Activated T-cell treated with anti-CD3 and anti-CD28 coated beads for 4 hours (primary cell): ENCODE measurements around the gene IGSF23.

Source experiments
- DNase-seq: peaks from one replicate; pipeline ENCODE4 v3.0.0-alpha.2; 2020

The IGSF23 gene, protein sequence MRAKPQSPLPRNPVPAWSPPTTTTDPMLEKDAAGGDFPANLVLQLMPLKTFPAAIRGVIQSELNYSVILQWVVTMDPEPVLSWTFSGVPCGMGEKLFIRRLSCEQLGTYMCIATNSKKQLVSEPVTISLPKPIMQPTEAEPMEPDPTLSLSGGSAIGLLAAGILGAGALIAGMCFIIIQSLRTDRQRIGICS

DNA sequence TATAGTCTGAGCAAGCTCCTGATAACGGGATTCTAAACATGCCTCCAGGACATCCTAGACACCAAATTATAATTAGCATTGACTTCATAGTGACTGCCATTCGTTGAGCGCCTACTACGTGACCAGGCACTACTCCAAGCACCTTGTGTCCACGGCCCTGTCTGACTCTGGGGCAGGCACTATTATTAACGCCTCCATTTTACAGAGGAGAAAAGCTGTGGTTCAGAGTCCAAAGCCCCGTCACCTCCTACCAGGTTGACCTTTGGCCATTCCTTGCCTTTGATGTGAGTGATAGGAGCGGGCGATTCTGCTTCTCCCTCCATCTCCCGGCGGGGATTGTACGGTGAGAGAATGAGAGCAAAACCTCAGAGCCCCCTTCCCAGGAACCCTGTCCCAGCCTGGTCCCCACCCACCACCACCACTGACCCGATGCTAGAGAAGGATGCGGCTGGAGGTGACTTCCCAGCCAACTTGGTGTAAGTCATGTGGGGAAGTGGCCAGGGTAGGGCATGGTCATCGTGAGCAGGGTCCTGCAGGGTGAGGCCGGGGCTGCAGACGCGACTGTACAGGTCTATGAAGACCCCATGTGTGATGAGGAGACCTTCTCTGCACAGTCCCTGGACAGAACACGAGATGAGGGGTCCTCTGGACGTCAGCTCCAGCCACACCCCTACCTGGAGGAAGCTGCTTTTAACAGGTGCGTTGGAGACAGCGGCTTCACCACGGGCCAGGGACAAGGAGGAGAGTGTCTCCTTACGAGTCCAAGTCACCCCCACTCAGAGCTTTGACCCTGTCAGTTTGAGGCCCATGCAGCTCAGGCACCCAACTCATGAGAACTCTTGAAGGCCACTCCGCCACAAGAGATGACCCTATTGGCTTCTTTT lies at the start of gene IGSF23:
TSS of gene IGSF23 (plus strand) at position 269 of the 884 bp plus-strand sequence. CDS start at position 352, 83 bp downstream.
- no peak for DNase-seq

DNA sequence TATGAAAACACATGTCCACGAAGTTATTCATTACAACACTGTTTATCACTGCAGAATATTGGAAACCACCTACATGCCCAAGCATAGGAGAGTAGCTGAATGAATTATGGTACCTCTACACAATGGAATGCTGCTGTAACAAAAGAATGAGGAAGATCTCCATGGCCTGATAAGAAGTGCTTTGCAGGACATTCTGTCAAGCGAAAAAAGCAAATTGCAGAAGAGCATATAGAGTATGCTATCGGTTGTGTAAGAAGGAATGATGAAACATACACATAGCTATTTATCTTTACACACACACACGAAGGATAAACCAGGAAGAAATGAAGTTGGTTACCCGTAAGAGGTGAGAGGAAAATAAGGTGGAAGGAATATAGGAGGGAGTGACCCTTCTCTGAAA lies 46.4 kb upstream of the IGSF23 start:
- DNase-seq: no peak

DNA sequence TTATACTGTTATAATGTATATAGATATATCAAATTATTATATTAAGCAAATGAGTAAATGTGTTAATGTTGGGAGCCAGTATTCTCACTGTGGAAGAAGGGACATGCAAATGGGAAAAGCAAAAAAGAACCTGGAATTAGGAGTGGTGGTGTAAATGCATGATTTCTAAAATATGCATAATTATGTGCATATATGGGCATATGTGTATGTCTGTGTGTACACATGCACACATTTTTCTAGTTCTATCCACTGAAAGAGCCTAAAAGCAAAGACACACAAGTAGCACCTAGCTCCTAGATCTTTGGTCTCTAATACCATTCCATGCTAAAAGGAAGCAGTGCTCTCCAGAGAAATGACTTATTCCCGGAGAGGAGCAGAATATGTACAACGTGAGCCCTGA lies 45.6 kb upstream of the IGSF23 start:
- DNase-seq: no peak

DNA sequence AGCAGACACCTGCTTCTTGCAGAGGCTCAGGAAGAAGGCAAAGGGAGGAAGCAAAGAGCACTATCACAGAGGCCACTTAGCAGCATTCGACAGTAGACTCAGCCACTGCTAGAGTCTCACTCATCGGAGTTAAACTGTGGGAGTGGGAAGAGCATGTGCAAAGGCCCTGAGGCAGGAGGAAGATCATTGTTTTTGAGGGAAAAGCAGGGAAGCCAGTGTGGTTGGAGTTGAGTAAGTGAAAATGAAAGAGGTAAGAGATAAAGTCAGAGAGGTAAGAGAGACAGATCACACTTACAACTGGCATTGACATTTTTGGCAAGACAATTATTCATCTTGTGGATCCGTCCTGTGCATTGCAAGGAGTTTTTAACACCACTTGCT lies 42.8 kb upstream of the IGSF23 start:
- DNase-seq: no peak

DNA sequence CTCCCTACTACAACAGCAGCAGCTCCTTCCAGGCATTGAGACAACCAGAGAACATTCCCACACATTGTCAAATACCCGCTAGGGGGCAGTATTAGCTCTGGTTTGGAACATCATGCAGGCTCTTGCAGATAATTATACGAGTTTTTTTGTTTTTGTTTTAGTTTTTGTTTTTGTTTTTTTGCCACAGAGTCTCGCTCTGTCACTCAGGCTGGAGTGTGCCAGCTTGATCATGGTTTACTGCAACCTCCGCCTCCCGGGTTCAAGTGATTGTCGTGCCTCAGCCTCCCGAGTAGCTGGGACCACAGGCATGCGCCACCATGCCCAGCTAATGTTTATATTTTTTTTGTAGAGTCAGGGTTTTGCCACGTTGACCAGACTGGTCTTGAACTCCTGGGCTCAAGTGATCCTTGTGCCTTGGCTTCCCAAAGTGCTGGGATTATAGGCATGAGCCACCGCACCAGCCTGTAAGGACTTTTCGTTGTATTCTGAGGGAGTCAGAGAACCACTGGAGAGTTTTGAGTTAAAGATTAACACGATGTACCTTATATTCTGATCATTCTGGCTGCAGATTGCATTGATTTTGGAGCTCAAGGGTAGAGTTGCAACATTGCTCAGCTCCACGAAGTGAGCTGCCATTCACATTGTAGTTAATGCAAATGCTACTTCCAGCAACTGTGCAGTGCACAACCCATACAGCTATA lies 42.2 kb upstream of the IGSF23 start:
- DNase-seq: peak; percentile 38

DNA sequence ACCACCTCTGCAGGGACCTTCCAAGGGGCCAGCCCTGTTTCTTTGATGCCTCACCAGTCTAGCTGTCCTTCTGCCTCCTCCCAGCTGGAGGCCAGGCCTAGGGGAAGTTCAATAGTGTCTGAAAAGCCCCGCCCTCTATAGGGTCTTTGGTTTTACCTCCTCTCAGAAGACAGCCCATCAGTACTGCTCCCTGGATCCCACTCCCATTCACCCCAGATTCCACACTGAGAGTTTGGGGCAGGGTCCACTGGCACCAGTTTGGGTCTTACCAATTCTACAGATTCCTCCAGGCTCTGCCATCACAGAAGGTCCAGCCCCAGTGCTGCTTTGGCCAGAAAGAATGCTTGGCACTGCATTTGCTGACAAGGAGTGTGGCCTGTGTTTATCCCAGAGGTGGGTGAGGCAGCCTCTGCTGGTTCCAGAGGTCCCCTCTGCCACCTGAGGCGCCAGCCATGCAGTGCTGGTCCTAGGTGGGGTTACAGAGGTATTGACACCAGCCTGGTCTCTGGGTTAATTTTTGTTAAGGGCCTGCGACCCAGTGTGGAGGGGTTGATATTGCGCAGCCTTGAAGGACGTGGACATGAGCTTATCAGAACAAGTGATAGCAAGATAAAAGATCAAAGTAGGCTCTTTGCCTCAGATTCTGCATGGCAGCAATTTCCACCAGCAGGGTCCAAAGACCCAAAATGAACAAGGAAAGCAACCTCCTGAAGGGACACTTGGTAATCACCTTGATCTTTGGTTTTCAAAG lies 41.4 kb upstream of the IGSF23 start:
- no peak for DNase-seq

DNA sequence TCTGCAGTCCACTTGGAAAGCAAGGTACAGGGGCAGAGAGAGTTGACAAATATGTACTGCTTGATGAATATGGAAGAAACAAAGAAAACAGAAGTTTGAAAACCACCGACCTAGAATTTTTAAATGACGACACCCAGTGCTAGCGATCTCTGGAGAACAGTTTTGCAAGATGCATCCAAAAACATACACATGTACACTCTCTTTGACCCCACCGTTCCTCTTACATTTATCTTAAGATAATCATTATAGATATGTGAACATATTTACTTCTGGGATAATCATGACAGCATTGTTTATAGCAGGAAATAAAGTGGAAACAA lies 40.8 kb upstream of the IGSF23 start:
- DNase-seq: no peak

DNA sequence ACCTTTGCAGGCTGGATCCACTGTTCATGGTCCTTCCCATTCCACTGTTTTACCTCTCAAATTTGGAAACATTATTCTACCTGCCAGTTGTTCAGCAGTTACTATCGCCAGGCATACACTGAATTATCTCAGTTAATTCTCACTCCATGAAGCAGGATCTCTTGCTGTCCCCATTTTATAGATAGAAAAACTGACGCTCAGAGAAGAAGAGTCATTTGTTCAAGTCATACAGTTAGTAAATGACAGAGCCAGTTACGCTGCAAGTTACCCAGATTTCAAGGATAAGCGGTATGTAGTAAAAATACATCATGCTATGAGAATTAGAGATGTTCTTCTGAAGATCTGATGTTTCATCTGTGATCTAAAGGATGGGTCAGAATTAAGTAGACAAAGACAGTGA lies 40.2 kb upstream of the IGSF23 start:
- DNase-seq: no peak

DNA sequence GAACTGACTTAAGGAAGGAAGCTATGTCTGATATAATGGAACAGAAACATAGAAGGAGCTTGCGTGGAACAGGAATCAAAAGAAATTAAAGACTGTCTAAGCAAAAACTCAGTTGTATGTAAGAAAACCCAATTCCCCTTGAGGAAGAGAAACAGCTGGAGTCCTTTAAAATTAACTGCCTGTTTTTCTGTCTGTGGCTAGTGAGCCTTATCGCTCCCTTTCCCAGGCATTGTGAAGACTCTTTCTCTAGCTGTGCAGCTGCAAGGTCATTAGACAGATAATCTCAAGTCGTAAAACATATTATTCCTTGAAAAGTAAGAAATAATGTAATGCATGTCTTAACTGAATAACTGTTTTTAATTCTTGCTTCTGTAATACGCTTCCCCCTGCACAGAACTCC lies 39.7 kb upstream of the IGSF23 start:
- DNase-seq: no peak

DNA sequence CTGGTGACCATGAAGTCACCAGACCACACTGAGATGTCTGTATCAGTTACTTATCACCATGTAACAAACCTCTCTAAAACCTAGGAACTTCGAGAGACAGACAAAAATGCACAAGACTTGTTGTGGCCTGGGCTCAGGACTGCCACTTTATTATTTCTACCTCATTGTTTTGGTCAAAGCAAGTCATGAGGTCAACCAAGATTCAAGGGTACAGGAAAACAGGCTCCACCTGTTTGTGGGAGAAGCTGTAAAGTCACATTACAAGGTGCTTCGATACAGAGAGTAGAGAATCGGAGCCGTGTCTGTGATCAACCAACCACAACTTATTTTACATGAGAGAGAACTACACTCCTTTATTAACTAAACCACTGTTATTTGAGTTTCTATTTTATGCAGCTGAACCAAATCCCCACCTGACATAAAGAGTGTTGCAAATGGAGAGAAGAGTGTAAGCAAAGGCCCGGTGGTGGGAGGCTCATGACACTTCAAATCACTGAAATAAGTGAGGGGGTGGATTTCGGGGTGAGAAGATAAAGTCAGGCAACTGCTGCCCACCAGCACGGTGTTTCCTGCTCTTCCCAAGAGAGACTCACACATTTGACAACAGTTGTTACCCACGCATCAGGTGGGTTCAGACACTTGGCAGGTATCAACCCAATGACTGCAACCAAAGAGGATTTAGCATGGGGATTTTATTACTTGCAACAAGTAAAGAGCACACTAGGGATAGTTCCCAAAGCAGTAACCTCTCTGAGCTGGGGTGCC lies 39.0 kb upstream of the IGSF23 start:
- no peak for DNase-seq

DNA sequence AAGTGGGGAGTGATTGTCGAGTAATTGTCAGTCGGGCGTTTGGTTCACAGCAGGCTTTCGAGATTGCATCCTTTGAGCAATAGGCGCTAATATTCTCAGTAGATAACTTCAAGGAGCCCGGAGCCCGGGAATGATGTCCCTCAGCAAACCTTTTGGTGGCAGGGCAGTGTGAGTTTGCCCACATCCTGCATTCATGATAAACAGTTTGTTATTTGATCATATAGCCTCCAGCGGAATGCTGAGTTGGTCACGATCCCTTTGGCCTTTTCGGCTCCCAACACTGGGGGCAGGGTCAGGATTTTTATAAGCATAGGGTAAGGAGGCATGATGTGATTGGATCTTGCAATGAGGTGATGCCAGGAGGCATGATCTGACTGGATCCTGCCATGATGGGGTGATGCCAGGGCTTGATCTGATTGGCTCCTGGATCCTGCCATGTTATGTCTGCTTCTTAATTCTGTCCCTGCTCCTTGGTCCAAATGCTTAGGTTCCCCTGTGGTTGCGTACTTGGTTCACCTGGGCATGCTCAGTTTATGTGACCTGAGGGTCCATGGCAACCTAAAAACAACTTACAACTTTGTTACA lies 38.2 kb upstream of the IGSF23 start:
- no peak for DNase-seq

DNA sequence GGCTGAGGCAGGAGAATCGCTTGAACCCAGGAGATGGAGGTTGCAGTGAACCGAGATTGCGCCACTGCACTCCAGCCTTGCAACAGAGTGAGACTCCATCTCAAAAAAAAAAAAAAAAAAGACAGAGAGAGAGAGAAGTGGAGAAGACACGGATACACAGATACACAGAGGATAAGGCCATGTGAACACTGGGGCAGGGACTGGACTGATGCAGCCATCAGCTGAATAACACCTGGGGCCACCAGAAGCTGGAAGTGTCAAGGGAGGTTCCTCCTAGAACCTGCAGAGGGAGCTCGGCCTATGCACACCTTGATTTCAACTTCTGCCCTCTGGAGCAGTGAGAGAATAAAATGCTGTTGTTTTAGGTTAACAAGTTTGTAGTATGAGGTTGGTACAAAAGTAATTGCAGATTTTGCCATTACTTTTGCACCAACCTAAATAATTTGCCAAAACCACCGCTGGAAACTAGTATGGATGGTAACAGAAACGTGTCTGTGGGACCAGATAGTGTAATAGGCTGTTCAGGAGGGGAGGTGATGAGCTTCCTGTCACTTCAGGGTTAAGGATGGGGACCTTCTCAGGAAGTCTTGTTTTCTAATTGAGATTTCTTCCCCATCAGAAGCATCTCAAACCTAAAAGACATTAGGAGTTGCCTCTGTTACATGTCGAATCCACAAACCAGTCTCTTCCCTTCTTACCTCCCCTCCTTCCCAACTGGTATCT lies 36.4 kb upstream of the IGSF23 start:
- no peak for DNase-seq

DNA sequence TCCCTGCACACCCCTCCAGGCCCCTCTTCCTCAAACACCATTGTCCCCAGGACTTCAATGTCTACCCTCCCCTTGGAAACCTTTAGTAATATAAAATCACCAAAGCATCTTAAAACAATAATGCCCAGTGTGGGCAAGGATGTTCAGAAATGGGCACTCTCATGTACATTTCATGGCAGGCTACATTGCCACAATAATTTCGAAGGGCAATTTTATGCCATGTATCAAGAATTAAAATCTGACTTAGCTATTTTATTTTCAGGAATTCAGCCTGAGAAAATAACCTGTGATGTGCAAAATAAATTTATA lies 35.8 kb upstream of the IGSF23 start:
- no peak for DNase-seq

DNA sequence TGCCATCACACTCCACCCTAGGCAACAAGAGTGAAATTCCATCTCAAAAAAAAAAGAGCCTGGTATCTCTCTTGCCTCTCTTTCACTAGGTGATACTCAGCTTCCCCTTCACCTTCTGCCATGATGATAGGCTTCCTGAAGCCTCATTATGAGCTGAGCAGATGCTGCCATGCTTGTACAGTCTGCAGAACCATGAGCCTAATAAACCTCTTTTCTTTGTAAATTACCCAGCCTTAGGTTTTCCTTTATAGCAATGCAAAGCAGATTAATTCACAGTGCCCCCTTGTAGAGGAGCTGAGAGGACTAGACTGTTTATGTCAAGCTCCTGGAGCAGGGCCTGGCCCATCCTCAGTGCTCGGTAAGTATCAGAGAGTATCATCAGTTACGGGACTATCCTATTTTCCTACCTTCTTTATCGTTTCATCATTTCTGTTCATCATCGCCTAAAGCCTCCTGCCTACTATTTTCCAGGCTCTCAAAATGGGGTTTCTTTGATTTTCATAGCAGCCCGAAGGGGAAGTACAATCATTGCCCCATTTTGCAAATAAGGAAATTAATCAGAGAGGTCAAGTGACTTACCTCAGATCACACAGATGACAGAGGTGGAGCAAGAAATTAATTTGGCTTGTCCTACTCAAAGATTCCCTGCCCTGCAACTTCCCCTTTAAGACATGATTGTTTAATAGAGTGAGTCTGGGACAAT lies 33.5 kb upstream of the IGSF23 start:
- DNase-seq: no peak

DNA sequence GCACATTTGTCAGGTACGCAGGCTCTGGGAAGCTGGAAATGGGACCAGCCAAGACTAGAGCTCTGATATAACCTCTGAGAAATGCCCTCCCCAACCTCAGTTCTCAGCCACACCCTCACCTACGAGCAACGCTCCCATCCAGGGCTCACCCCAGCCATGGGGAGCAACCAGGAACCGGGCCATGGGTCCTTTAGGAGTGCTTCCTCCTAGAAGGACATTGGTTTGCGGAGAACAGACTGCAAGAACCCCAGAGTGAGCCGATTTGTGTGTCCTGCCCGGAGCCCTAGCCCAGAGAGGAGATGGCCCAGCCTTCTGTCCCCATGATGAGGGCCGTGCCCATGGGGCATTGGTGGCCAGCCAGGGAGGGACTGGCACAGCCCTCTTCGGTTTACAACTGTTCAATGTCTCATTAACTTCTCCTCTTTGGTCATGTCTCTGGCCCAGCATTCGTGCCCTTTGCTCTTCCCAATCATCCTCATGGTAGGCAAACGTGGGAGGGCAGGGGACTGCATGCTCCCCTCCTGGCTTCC lies 32.9 kb upstream of the IGSF23 start:
- no peak for DNase-seq

DNA sequence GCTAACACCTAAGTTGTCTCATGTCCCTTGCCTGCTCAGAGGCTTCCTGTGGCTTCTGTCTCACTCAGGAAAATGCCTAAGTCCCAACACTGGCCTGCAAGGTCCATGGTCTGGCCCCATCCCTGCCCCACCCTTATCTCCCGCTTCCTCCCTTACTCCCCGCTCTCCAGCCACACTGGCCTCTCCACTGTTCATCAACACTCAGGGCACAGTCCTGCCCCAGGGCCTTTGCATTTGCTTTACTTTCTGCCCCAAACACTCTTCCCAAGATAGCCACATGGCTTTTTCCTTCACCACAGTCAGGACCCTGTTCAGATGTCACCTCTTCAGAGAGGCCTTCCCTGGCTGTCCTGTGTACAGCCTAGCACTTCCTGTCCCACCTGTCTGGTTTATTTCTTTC lies 32.1 kb upstream of the IGSF23 start:
- no peak for DNase-seq

DNA sequence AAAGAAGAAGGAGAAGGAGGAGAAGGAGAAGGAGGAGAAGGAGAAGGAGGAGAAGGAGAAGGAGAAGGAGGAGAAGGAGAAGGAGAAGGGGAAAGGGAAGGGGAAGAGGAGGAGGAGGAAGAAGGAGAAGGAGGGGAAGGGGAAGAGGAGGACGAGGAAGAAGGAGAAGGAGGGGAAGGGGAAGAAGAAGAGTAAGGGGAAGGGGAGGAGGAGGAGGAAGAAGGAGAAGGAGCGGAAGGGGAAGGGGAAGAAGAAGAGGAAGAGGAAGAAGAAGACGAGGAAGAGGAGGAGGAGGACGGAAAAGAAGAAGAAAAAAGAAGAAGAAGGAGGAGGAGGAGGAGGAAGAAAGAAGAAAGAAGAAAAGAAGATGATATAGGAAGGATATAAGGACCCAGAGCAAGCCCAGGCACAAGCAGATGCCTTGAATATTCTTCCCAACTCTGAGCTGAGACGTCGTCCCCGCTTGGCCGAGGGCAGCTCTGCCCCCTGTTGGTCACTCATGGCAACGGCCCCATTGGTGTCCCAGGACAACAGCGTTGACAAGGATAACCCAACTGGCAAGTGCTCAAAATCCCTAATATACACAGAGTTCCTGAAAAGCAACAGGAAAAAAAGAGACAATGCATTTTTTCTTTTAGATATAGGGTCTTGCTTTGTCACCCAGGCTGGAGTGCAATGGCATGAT lies 30.6 kb upstream of the IGSF23 start:
- no peak for DNase-seq

DNA sequence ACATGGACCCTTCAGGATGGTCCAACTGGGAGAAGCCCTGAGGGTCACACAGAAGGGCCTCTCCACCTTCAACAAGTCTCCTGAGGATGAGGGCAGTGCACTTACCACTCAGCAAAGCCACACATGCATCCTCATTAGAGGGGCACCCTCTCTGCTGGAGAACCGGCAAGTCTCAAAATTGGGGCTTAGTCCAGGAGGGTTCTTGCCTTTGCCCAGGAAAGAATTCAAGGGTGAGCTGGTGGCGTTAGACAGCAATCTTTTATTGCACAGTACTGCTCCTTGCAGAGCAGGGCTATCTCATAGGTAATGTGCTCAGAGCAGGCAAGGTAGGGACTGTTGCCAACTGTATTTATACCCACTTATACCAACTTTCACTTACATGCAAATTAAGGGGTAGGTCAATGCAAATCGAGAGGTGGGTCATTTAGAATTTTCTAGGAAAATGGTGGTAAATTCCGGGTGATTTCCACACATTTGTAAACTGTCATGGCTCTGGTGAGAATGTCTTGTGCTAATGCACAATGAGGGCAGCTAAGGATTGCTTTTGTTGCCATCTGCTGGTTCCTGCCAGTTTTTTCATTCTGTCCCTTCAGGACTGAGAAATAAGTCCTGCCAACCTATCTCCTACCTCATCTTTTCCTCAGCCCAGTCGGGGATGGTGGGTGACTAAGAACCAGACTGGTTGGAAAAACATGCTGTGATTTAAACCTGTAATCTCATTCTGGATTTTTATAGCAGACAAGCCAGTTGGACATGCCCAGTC lies 27.8 kb upstream of the IGSF23 start:
- DNase-seq: no peak
